ENCODE results near the gene NRXN2. TPM values are rescaled to one million over a fixed set of nuclear protein-coding genes. Genes with fewer than 3 reads are reported as not detected.

The NRXN2 gene
- total and polyA plus RNA-seq, 2 donors (not counting 3 experiments of a cell fraction or from before 2014, with no cell fraction given): not detected

DNA sequence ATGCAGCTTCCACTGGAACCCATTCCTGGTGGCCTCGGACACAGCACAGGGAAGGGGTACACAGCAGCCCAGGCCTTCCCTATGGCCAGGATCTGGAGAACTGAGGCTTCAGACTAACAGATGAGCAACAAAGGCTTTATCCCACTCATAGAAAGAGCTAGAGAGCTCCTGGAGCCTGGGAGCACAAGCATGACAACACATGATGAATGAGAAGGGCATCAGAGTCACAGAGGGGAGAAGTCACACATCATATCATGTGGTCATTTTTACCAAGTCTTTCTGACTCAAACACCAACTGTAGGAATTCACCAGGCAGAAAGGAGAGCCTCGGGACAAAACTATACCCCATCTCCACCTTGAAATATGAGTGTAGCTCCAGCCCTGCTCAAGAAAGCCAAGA lies 43.2 kb downstream of the NRXN2 start:
- Histone ChIP-seq H3K9me3 (replicated peaks; ENCODE audit: control insufficient read depth, insufficient read depth, low read length) (no peaks in the 10 kb centered on the region), H4K20me1 (replicated peaks; ENCODE audit: control insufficient read depth, extremely low read depth, insufficient read depth, low read length) (no peaks in the 10 kb centered on the region), H2AFZ (ENCODE audit: low read depth, low read length) (no peak overlapping the region), H3K27ac (ENCODE audit: insufficient read depth, low read depth, low read length) (no peak overlapping the region), H3K4me1 (ENCODE audit: control insufficient read depth, extremely low read depth, insufficient read depth, low read length) (no peaks in the 10 kb centered on the region), H3K27me3 (ENCODE audit: control insufficient read depth in 2 of 2, insufficient read depth in 2 of 2, low read length in 2 of 2) (peaks cover 20 to 24% of the 10 kb centered on the region in 2 experiments), H3K9me1 (replicated peaks; ENCODE audit: control insufficient read depth, extremely low read depth, insufficient read depth, low read length) (no peaks in the 10 kb centered on the region), H3K79me2 (ENCODE audit: control insufficient read depth, insufficient read depth, low read length) (no peaks in the 10 kb centered on the region), H3K36me3 (ENCODE audit: control insufficient read depth in 2 of 2, extremely low read depth in 1 of 2, insufficient read depth in 2 of 2, low read length in 2 of 2) (no peaks in the 10 kb centered on the region), H3K9ac (replicated peaks; ENCODE audit: extremely low read depth, insufficient read depth, low read length) (no peak overlapping the region), H3K4me2 (ENCODE audit: insufficient read depth, low read length) (no peak overlapping the region), H3K4me3 (replicated peaks in 1 of 3; ENCODE audit: insufficient read depth in 1 of 3, low read depth in 1 of 3, low read length in 3 of 3) (no peak overlapping the region)
- ChIA-PET CTCF (interaction anchor here (0.8 to 2.3 kb wide), 2 partner anchors 9 kb away, joined by 3 to 14 read pairs; no protein-coding TSS in a partner anchor), POLR2A (no interaction called here)
- no TSS peak for BruUV-seq (replicated peaks)
- intact Hi-C loops (cut with micrococcal nuclease) (no loop called here), dilution Hi-C loops (cut with MboI; ENCODE audit: extremely low pct_ligation_motif_present, low sequenced_read_pairs) (no loop called here)
- no peak for TF ChIP-seq GATA2 (IDR thresholded peaks at IDR 0.05; ENCODE audit: insufficient read depth, insufficient read length, low read depth, low read length)
- TF ChIP-seq POLR2AphosphoS5 (IDR thresholded peaks at IDR 0.05; ENCODE audit: insufficient read depth, low read depth, low read length): no peak
- TF ChIP-seq POLR2A (IDR thresholded peaks at IDR 0.05; ENCODE audit: low read depth, low read length): no peak
- no peak for TF ChIP-seq MYC (IDR thresholded peaks at IDR 0.05; ENCODE audit: low read depth, low read length)
- TF ChIP-seq EZH2 (IDR thresholded peaks at IDR 0.05; ENCODE audit: borderline replicate concordance, low read depth, low read length, severe bottlenecking): no peak
- TF ChIP-seq, protein P1, sequence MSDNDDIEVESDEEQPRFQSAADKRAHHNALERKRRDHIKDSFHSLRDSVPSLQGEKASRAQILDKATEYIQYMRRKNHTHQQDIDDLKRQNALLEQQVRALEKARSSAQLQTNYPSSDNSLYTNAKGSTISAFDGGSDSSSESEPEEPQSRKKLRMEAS (IDR thresholded peaks at IDR 0.05; ENCODE audit: insufficient read depth, insufficient read length): no peak
- TF ChIP-seq JUN (IDR thresholded peaks at IDR 0.05; ENCODE audit: borderline replicate concordance, insufficient read depth, insufficient read length, low read depth): no peak
- TF ChIP-seq FOS (IDR thresholded peaks at IDR 0.05; ENCODE audit: borderline replicate concordance, insufficient read depth, low read length): no peak
- TF ChIP-seq, protein P2, sequence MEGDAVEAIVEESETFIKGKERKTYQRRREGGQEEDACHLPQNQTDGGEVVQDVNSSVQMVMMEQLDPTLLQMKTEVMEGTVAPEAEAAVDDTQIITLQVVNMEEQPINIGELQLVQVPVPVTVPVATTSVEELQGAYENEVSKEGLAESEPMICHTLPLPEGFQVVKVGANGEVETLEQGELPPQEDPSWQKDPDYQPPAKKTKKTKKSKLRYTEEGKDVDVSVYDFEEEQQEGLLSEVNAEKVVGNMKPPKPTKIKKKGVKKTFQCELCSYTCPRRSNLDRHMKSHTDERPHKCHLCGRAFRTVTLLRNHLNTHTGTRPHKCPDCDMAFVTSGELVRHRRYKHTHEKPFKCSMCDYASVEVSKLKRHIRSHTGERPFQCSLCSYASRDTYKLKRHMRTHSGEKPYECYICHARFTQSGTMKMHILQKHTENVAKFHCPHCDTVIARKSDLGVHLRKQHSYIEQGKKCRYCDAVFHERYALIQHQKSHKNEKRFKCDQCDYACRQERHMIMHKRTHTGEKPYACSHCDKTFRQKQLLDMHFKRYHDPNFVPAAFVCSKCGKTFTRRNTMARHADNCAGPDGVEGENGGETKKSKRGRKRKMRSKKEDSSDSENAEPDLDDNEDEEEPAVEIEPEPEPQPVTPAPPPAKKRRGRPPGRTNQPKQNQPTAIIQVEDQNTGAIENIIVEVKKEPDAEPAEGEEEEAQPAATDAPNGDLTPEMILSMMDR (IDR thresholded peaks at IDR 0.05; ENCODE audit: extremely low read depth in 1 of 2, insufficient read depth in 1 of 2, low read depth in 1 of 2, low read length in 2 of 2): no peak
- FAIRE-seq: no peak
- no peak for DNase-seq (ENCODE audit: low read depth, low spot score)

Data from endothelial cell of umbilical vein (primary cell).